GM18858 (cell line): ENCODE results near the gene MYRFL.
A peak's percentile ranks its signal among the peaks of the same experiment; 100 is the strongest.
"Not testable (repeated sequence)": the region's sequence is repeated elsewhere in the genome, so short reads cannot be mapped to it uniquely, and the experiment has no call there.

ENCODE experiments used
- ATAC-seq: cut with Tn5 transposase; IDR thresholded peaks from one replicate; pipeline ENCODE4 v1.9.1; 2021; ENCODE audit not compliant: unreplicated experiment

MYRFL gene

GRCh38 chr12:69824966-69825560 lies at the start of gene MYRFL:
MYRFL (plus strand) TSS chr12:69825227; CDS start chr12:69825518, 291 bp downstream.
- no peak for ATAC-seq

DNA sequence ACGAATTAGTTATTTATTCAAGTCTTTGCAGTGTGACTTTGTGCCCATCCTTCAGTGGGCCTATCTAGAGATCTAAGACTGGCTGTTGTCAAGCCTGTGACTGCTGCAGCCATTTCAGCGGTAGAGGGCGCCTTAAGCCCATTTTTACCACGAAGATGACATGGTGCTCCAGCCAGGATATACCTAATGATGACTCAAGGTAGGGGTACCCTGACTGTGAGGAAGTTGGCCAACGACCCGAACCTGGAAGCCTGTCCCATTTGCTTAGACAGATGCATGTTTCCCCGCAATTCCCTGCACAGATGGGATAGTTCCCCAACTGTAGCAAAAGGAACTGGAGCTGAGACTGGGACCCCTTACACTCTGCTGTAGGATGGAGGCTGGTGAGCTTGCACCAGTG lies 45.1 kb upstream of the MYRFL start:
- ATAC-seq, result no peak

DNA sequence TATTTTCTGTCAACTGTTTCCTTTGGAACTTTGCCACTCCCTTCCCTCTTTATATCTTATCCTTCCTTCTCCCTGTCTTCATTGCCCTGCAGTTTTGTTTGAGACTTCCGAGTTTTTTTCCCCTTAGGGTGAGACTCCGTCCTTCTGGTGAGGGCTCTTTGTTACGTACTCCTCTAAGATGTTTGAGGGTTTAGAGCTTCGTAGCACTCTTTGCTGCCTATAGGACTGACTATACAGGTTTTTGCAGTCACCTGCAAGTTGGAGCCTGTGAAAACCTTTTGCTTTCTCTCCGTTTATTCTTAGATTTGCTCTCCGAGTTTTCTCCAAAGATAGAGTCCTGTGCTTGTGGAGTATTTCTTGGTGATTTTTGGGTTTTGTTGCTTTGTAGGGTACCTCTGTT lies 41.7 kb upstream of the MYRFL start:
- no peak for ATAC-seq

DNA sequence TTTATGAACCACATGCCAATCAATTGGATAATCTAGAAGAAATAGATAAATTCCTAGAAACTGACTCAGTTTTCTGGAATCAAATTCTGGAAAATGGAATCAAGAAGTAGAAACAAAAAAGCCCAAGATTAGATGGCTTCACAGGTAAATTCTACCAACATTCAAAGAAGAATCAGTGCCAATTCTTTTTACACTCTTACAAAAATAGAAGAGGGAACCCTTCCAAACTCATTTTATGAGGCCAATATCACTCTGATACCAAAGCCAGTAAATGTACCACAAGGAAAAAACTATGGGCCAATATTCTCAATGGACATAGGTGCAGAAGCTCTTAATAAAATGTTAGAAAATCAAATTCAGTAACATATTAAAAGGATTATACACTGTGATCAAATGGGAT lies 35.7 kb upstream of the MYRFL start:
- no peak for ATAC-seq

DNA sequence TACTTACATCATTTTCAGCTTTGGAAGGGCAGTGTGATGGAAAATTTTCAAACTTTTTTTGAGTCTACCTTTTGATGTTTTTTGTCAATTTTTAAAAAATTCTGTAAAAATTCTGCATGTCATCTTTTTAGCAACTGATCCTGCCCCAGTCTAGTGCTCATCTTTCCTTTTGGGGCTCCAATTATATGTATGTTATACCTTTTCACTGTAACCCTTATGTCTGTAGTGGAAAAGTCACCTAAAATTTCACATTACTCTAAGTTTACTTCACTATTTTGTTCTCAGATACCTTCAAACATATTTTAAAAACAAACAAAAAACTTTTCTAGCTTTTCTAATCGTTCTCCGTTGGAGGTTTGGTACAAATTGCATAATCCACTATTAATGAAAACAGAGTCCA lies 32.5 kb upstream of the MYRFL start:
- ATAC-seq, result no peak

GRCh38 chr12:69807101-69807897 lies 17.7 kb upstream of the MYRFL start:
- ATAC-seq, result not testable (repeated sequence)

DNA sequence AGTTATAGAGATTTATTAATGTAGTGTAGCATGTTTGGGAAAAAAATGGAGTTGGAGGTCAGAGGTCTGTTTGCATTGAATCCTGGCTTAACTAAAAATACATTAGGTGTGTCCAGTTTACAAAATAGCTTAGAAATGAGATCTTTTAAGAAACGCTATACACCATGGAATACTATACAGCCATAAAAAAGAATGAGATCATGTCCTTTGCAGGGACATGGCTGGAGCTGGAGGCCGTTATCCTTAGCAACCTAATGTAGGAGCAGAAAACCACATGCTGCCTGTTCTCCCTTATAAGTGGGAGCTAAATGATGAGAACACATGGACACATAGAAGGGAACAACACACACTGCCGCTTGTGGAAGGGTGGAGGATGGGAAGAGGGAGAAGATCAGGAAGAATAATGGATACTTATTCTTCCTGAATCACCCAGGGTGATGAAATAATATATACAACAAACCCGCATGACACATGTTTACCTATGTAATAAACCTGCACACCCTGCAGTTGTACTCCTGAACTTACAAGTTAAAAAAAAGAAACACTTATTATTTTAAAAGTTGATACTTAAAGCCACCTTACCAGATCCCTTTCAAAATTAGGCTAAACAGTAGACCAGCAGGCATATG lies 14.0 kb upstream of the MYRFL start:
- no peak for ATAC-seq

GRCh38 chr12:69816082-69816481 lies 8.9 kb upstream of the MYRFL start:
- peak; percentile 44 for ATAC-seq

DNA sequence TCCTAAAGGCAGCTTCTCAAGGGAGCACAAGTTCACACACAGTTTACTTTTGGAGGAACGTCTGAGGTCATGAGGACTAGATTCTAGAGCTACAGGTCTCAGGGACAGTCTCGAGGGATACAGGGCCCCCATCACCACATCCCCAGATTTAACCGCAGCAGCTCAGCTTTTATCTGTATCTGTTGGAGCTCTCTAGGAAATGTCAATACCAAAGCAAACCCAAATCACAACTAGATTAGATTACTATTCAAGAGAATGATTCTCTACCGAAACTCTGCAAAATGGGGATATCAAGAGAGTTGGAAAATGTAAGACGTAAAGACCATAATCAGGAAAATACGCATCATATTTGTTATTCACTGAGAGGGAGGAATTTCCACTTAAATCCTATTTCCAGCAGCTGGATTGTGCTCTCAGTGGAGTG lies 4.0 kb upstream of the MYRFL start:
- ATAC-seq, result no peak

DNA sequence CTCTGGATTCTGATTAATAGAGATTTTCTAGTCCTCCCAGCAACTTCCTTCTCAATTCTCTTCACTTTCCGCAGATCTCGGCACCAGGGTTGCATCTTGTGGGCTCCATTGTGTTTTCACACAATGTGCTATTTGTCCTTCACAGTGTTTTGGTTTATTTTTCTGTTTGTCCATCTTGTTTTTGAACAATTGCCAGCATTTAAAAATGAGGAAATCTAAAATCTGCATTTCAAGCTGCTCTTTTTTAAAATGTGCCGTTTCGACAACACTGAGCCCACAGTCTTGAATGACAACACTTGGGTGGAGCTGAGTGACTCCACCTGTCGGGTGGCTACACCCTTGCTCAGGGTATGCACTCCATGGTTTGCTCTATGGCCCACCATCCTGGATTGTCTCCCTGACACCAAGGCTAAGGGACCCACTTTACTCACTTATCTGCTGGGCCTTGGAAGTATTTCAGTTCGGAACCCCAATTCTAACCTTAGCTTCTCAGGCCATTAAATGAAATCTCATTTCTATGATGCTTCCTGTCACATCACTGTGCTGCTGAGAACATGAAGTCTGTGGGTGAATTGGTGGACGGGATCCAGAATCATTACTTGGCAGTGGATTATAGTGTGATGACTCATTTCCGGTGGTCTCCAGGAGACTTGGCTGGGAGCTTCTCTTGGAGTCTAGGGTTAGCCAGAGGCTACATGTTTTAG lies 3.4 kb upstream of the MYRFL start:
- ATAC-seq, result no peak

- ATAC-seq, result no peak
Observed at GRCh38 chr12:69822201-69822860, 2.7 kb upstream of the MYRFL start.

GRCh38 chr12:69824028-69824427 lies 999 bp upstream of the MYRFL start:
- no peak for ATAC-seq

DNA sequence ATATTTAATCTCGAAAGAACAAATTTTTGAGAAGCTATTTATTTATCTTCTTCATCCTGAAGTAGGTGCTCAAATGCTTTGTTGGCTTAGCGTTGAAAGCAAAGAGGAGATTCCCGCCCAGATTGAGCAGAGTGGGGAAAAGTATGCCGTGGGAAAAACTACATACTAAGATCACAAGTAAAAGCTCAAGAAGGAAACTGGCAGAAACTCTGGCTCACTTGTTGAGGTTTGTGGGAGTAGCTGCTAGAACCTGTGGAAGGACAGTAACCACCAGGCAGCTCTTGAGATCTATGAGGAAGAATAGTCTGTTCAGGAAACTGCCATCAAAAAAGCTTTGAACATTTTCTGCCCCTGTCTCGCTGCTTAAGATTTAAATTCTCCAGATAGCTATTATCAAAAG lies 3.9 kb downstream of the MYRFL start:
- ATAC-seq, result no peak

- ATAC-seq, result no peak
Observed at GRCh38 chr12:69833696-69834095, 8.7 kb downstream of the MYRFL start.

- no peak for ATAC-seq
Observed at GRCh38 chr12:69834147-69834546, 9.1 kb downstream of the MYRFL start.

GRCh38 chr12:69834576-69834975 lies 9.5 kb downstream of the MYRFL start:
- no peak for ATAC-seq

DNA sequence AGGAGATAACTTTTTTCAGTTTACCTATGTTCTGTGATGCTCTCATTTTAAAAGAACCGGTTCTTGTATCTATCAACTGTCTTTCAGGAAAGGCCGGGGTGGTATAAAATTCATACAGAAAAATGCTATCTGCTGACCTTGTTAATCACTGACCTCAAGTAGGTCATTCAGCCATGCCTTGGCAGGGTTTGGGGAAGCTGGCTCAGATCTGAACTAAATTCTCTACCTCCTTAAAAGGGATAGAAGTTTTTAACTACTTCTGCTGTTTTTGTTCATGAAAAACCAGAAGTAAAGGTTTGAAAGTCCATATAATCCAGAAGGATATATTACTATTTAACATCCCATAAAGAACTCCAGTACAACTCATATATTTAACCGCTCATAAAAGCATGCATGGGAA lies 10.1 kb downstream of the MYRFL start:
- ATAC-seq, result no peak

DNA sequence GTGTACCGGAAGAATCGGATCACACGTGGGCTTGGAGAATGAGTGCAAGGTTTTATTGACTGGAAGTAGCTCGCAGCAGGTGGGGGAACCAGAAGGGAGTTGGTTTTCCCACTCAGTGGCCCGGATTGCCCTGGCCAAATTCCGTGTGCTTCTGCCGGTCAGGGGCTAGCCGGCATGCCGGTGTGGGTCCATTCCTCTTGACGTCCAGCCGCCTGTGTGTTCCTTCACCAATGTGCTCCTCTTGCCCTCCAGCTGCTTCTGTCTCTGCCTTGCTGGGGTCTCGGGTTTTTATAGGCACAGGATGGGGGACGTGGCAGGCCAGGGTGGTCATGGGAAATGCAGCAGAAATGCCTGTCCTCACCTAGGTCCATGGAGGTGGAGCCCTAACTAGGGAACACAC lies 11.0 kb downstream of the MYRFL start:
- no peak for ATAC-seq

GRCh38 chr12:69837191-69837590 lies 12.2 kb downstream of the MYRFL start:
- ATAC-seq, result no peak

DNA sequence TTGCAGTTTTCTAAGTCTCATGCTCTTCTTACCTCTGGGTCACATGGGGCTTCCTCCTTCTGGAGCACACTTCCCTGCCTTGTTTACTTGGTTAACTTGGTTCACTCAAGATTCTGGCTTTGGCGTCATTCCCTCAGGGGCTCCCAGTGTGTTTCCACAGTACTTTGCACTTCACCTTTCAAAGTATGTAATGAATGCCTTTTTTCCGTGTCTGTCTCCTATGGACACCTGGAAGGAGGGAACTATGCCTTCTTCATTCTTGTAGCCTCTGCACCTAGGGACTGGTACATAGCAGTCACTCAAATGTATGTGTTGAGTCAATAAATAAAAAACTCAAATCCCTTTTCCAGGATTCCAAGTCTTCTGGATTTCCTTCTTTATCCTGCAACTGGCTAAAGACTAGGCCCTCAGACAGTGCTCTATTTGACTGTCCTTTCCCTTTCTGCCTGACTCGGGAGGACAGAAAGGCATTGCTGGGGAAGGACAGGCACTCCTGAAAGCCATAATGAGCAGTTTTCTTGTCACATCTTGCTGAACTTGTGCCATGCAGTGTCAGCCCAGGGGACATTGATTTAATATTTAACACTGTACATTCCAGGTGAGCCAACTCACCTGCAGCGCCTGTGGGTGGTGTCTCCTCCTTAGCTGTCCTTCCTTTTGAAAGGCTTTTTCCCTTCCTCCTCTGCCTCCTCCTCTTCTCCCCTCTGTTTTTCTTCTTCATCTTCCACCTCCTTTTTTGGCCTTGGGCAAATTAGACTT lies 12.8 kb downstream of the MYRFL start:
- ATAC-seq, result no peak
